SK-N-SH (cell line): ENCODE measurements around the gene SRRM4. TPM values are rescaled to one million over a fixed set of nuclear protein-coding genes. Genes with fewer than 3 reads are reported as not detected.

Source experiments
- CTCF ChIA-PET: fragments of 300-600, 350-600 bp; formaldehyde crosslinking; extraction: SDS; loops from one replicate; lab custom pipeline; 2021; lab: Yijun Ruan, JAX
- POLR2A ChIA-PET: fragments of 350-600 bp; sonication (Branson Sonifier 250); formaldehyde crosslinking; extraction: SDS; loops from one replicate; lab custom pipeline; 2020; ENCODE audit warnings: antibody characterized with exemption, inconsistent platforms; lab: Yijun Ruan, JAX
- DNase-seq: peaks from one replicate; pipeline ENCODE4 v3.0.0; 2012
- H2AFZ ChIP-seq: fragments of 200-600 bp; sonication (generic); 2 replicates; pipeline ENCODE4 v1.8.1; 2016; ENCODE audit warnings: antibody characterized with exemption, mild to moderate bottlenecking, low read depth
- H3F3A ChIP-seq: fragments of 200-600 bp; sonication (generic); replicated peaks from 2 replicates; pipeline ENCODE3; 2016; ENCODE audit warnings: antibody characterized with exemption, mild to moderate bottlenecking; ENCODE audit not compliant: insufficient read depth
- H3K27ac ChIP-seq, 2 experiments: fragments of 200-500 bp in 1 of 2; fragments of 200-600 bp in 1 of 2; sonication (Bioruptor generic) in 1 of 2; sonication (generic), shearing (Covaris generic) in 1 of 2; 2 replicates each; pipeline versions ENCODE4 v1.5.1 to v1.6.1; 2014 to 2016; ENCODE audit warnings: low read depth in 2 of 2, inconsistent platforms in 1 of 2, low read length in 1 of 2, mild to moderate bottlenecking in 1 of 2, mixed read lengths in 1 of 2
- H3K27me3 ChIP-seq: fragments of 200-600 bp; sonication (generic), shearing (Covaris generic); 2 replicates; pipeline ENCODE4 v1.6.1; 2016; ENCODE audit warnings: mixed run types; ENCODE audit not compliant: insufficient read depth
- H3K36me3 ChIP-seq, 2 experiments: fragments of 200-500 bp in 1 of 2; fragments of 200-600 bp in 1 of 2; sonication (Bioruptor generic) in 1 of 2; sonication (generic) in 1 of 2; replicated peaks in 1 of 2; 2 replicates each; pipeline versions ENCODE3 to v1.5.1; 2014 to 2016; ENCODE audit warnings: low read length in 1 of 2, mild to moderate bottlenecking in 1 of 2; ENCODE audit not compliant: insufficient read depth in 2 of 2, control insufficient read depth in 1 of 2
- H3K4me1 ChIP-seq, 2 experiments: fragments of 200-500 bp in 1 of 2; fragments of 200-600 bp in 1 of 2; sonication (Bioruptor generic) in 1 of 2; sonication (generic), shearing (Covaris generic) in 1 of 2; 2 replicates each; pipeline versions ENCODE4 v1.5.1 to v1.6.1; 2014 to 2016; ENCODE audit warnings: low read depth in 1 of 2, low read length in 1 of 2, mixed run types in 1 of 2; ENCODE audit not compliant: insufficient read depth in 2 of 2, control insufficient read depth in 1 of 2
- H3K4me2 ChIP-seq: fragments of 200-600 bp; sonication (generic), shearing (Covaris generic); 2 replicates; pipeline ENCODE4 v1.6.1; 2017; ENCODE audit warnings: mixed run types
- H3K4me3 ChIP-seq, 2 experiments: fragments of 200-500 bp in 1 of 2; fragments of 200-600 bp in 1 of 2; sonication (Bioruptor generic) in 1 of 2; sonication (generic), shearing (Covaris generic) in 1 of 2; 2 replicates each; pipeline versions ENCODE4 v1.5.1 to v1.8.1; 2014 to 2016; ENCODE audit warnings: low read depth in 2 of 2, inconsistent platforms in 1 of 2, low read length in 1 of 2, mild to moderate bottlenecking in 1 of 2, mixed read lengths in 1 of 2, moderate library complexity in 1 of 2
- H3K79me2 ChIP-seq: fragments of 200-600 bp; sonication (generic); 2 replicates; pipeline ENCODE4 v1.8.1; 2017; ENCODE audit warnings: mild to moderate bottlenecking; ENCODE audit not compliant: insufficient read depth
- H3K9ac ChIP-seq: fragments of 200-600 bp; sonication (generic); 2 replicates; pipeline ENCODE4 v1.6.1; 2017; ENCODE audit warnings: mixed run types
- H3K9me2 ChIP-seq: fragments of 200-600 bp; sonication (generic); 2 replicates; pipeline ENCODE4 v1.6.1; 2017; ENCODE audit warnings: mixed run types
- H3K9me3 ChIP-seq: fragments of 200-600 bp; sonication (generic); 2 replicates; pipeline ENCODE4 v1.6.1; 2017; ENCODE audit warnings: mixed run types, mild to moderate bottlenecking, moderate library complexity
- H4K20me1 ChIP-seq: fragments of 200-600 bp; sonication (generic); 2 replicates; pipeline ENCODE4 v1.6.1; 2017; ENCODE audit warnings: mild to moderate bottlenecking, mixed run types; ENCODE audit not compliant: insufficient read depth
- CTCF ChIP-seq: fragments of 200-600 bp; sonication (generic); IDR thresholded peaks from 2 replicates; pipeline ENCODE4 v1.6.1; 2017; ENCODE audit warnings: antibody characterized with exemption, mild to moderate bottlenecking, moderate library complexity
- EP300 ChIP-seq, 2 experiments: IDR thresholded peaks; 2 replicates each; pipeline versions ENCODE4 v1.4.0 to v1.6.1; 2012; ENCODE audit warnings: borderline replicate concordance in 1 of 2, low read depth in 1 of 2, low read length in 1 of 2
- EZH2phosphoT487 ChIP-seq: fragments of 200-600 bp; sonication (generic); IDR thresholded peaks from 2 replicates; pipeline ENCODE4 v1.6.1; 2017; ENCODE audit warnings: low read depth, mixed run types, mild to moderate bottlenecking, antibody characterized with exemption, moderate library complexity, borderline replicate concordance
- FOSL2 ChIP-seq: IDR thresholded peaks from 2 replicates; pipeline ENCODE4 v1.4.0; 2012; ENCODE audit warnings: low read depth, mild to moderate bottlenecking, moderate library complexity, borderline replicate concordance
- FOXJ3 ChIP-seq: sonication (generic); formaldehyde crosslinking; IDR thresholded peaks from 2 replicates; pipeline ENCODE4 v1.5.1; 2020; ENCODE audit warnings: mild to moderate bottlenecking, missing genetic modification reagents
- GABPA ChIP-seq: IDR thresholded peaks from 2 replicates; pipeline ENCODE4 v1.4.0; 2012; ENCODE audit warnings: low read depth, mild to moderate bottlenecking
- GATA2 ChIP-seq: sonication (generic); formaldehyde crosslinking; IDR thresholded peaks from 2 replicates; pipeline ENCODE4 v1.5.0; 2020; ENCODE audit warnings: mild to moderate bottlenecking, missing genetic modification reagents
- IRF3 ChIP-seq: fragments of 150-350 bp; IDR thresholded peaks from 2 replicates; pipeline ENCODE4 v1.6.1; 2016; ENCODE audit warnings: mild to moderate bottlenecking, low read depth, low read length
- MEF2A ChIP-seq: IDR thresholded peaks from 2 replicates; pipeline ENCODE4 v1.4.0; 2012; ENCODE audit warnings: low read depth, borderline replicate concordance
- MXI1 ChIP-seq: IDR thresholded peaks from 2 replicates; pipeline ENCODE4 v1.6.1; 2012; ENCODE audit warnings: mild to moderate bottlenecking, low read depth, low read length, improper control_type of control experiment
- NFIC ChIP-seq: IDR thresholded peaks from 2 replicates; pipeline ENCODE4 v1.4.0; 2012; ENCODE audit warnings: borderline replicate concordance
- NRF1 ChIP-seq: IDR thresholded peaks from 2 replicates; pipeline ENCODE4 v1.6.1; 2012; ENCODE audit warnings: low read depth, mild to moderate bottlenecking, low read length
- PBX3 ChIP-seq: IDR thresholded peaks from 2 replicates; pipeline ENCODE4; 2012
- POLR2AphosphoS5 ChIP-seq: IDR thresholded peaks from 2 replicates; pipeline ENCODE4 v1.6.1; 2012; ENCODE audit warnings: low read depth, low read length
- RAD21 ChIP-seq: IDR thresholded peaks from 2 replicates; pipeline ENCODE4 v1.6.1; 2012; ENCODE audit warnings: mild to moderate bottlenecking, low read length
- SMC3 ChIP-seq: IDR thresholded peaks from 2 replicates; pipeline ENCODE4 v1.6.1; 2012; ENCODE audit warnings: low read depth, low read length, improper control_type of control experiment
- TAF1 ChIP-seq: IDR thresholded peaks from 2 replicates; pipeline ENCODE4 v1.6.1; 2012; ENCODE audit warnings: low read depth, mild to moderate bottlenecking, low read length, moderate library complexity, borderline replicate concordance
- TCF12 ChIP-seq: IDR thresholded peaks from 2 replicates; pipeline ENCODE4 v1.4.0; 2012
- TEAD4 ChIP-seq: IDR thresholded peaks from 2 replicates; pipeline ENCODE4 v1.4.0; 2012; ENCODE audit warnings: mild to moderate bottlenecking, borderline replicate concordance; ENCODE audit not compliant: insufficient read depth
- YY1 ChIP-seq: IDR thresholded peaks from 2 replicates; pipeline ENCODE4 v1.4.0; 2012; ENCODE audit warnings: low read depth, mild to moderate bottlenecking
- WGBS: methylation state at CpG from one replicate; pipeline ENCODE4 v1.1.6; 2017; ENCODE audit warnings: low lambda C conversion rate; 5-methylcytosine and 5-hydroxymethylcytosine counted together
- polyA plus RNA-seq, 3 experiments: library from polyadenylated mRNA; depleted of rRNA; stranded (reverse); fragments of >200 nt; gene quantifications; 2 replicates each; pipeline ENCODE4 v1.2.3, GENCODE V29; 2012
- TF ChIP-seq, protein P1 (sequence below): IDR thresholded peaks from 2 replicates; pipeline ENCODE4 v1.4.0; 2012; ENCODE audit warnings: low read depth, borderline replicate concordance

Gene SRRM4
- polyA plus RNA-seq, 1 of the 3 experiments (the other 2 are of a cell fraction): 0.03 TPM

GRCh38 chr12:119208626-119209061 lies 227.3 kb downstream of the SRRM4 start:
- H2AFZ ChIP-seq: no peak overlapping the region
- H4K20me1 ChIP-seq: no peaks in the 10 kb centered on the region
- no peaks in the 10 kb centered on the region for H3F3A ChIP-seq
- DNase-seq: no peak
- no peaks in the 10 kb centered on the region for H3K36me3 ChIP-seq
- peaks cover 0 to 12% of the 10 kb centered on the region in 2 experiments; a peak in 1 of 4 replicates for H3K4me1 ChIP-seq
- no peaks in the 10 kb centered on the region for H3K27me3 ChIP-seq
- H3K9me3 ChIP-seq: no peaks in the 10 kb centered on the region
- no peak overlapping the region for H3K4me3 ChIP-seq
- H3K79me2 ChIP-seq: no peaks in the 10 kb centered on the region
- TF ChIP-seq MXI1 (no peak), FOXJ3 (CRISPR knock-in tag) (no peak), IRF3 (no peak), SMC3 (no peak), RAD21 (no peak), GATA2 (CRISPR knock-in tag) (no peak), POLR2AphosphoS5 (no peak), MEF2A (no peak), NRF1 (no peak), CTCF (no peak), NFIC (no peak), EZH2phosphoT487 (no peak), PBX3 (no peak), TAF1 (no peak)
- no peak overlapping the region for H3K27ac ChIP-seq
- no peak overlapping the region for H3K9ac ChIP-seq
- H3K9me2 ChIP-seq: no peaks in the 10 kb centered on the region
- ChIA-PET CTCF (no interaction called here), POLR2A (no interaction called here)
- no peak overlapping the region for H3K4me2 ChIP-seq
- WGBS: 35% methylated on average over 6 of the region's 6 CpGs

- H3K4me2 ChIP-seq: no peak overlapping the region
- H3K27ac ChIP-seq: no peak overlapping the region
- H3K9ac ChIP-seq: no peak overlapping the region
- no peaks in the 10 kb centered on the region for H3F3A ChIP-seq
- no peaks in the 10 kb centered on the region for H3K27me3 ChIP-seq
- H3K9me2 ChIP-seq: no peaks in the 10 kb centered on the region
- no peaks in the 10 kb centered on the region for H3K79me2 ChIP-seq
- CTCF ChIA-PET: interaction anchor here (0.9 to 1.0 kb wide), 2 partner anchors 23 to 201 kb away, joined by 3 to 4 read pairs; no protein-coding TSS in a partner anchor
- H2AFZ ChIP-seq: no peak overlapping the region
- POLR2A ChIA-PET: no interaction called here
- H3K36me3 ChIP-seq: no peaks in the 10 kb centered on the region
- no peak for DNase-seq
- no peaks in the 10 kb centered on the region for H3K9me3 ChIP-seq
- no peak overlapping the region for H3K4me3 ChIP-seq
- H4K20me1 ChIP-seq: no peaks in the 10 kb centered on the region
- peaks cover 0 to 4% of the 10 kb centered on the region in 2 experiments; a peak in 1 of 4 replicates for H3K4me1 ChIP-seq
- 63% methylated on average over 13 of the region's 13 CpGs for WGBS
- no peak for TF ChIP-seq EZH2phosphoT487
- TF ChIP-seq TEAD4: no peak
- no peak for TF ChIP-seq RAD21
- no peak for TF ChIP-seq POLR2AphosphoS5
- TF ChIP-seq TCF12: no peak
- TF ChIP-seq GABPA: no peak
- no peak for TF ChIP-seq CTCF
- TF ChIP-seq YY1: no peak
- TF ChIP-seq EP300 (IDR thresholded peaks at IDR 0.05; ENCODE audit: borderline replicate concordance in 1 of 2, low read depth in 1 of 2, low read length in 1 of 2): no peak
- no peak for TF ChIP-seq FOSL2
- no peak for TF ChIP-seq GATA2 (CRISPR knock-in tag)
- TF ChIP-seq, protein P1, sequence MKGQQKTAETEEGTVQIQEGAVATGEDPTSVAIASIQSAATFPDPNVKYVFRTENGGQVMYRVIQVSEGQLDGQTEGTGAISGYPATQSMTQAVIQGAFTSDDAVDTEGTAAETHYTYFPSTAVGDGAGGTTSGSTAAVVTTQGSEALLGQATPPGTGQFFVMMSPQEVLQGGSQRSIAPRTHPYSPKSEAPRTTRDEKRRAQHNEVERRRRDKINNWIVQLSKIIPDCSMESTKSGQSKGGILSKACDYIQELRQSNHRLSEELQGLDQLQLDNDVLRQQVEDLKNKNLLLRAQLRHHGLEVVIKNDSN: no peak
- TF ChIP-seq TAF1: no peak
Measured at GRCh38 chr12:119211884-119212283, 230.5 kb downstream of the SRRM4 start.
